ENCODE results near the gene PPP3CA.

PPP3CA gene

GRCh38 chr4:101309925-101310324 lies 37.4 kb downstream of the PPP3CA start:
- H3K27ac ChIP-seq (ENCODE audit: low read length), result no peak overlapping the region
- no peak for DNase-seq
- H3K9me3 ChIP-seq (replicated peaks; ENCODE audit: insufficient read depth, low read length), result no peaks in the 10 kb centered on the region
- H3K4me1 ChIP-seq (ENCODE audit: low read length), result peaks cover 20% of the 10 kb centered on the region
- H3K4me3 ChIP-seq (ENCODE audit: low read length), result no peak overlapping the region
- H3K79me2 ChIP-seq (ENCODE audit: low read length), result peaks cover 53% of the 10 kb centered on the region
- TF ChIP-seq EZH2 (optimal IDR thresholded peaks at IDR 0.05; ENCODE audit: low read depth, low read length) (no peak), EZH2phosphoT487 (IDR thresholded peaks at IDR 0.05; ENCODE audit: low read length) (no peak), CTCF (IDR thresholded peaks at IDR 0.05; ENCODE audit: low read length) (no peak)
- H3K27me3 ChIP-seq (replicated peaks; ENCODE audit: insufficient read depth, low read length), result no peaks in the 10 kb centered on the region
- no peaks in the 10 kb centered on the region for H3K9me2 ChIP-seq (replicated peaks; ENCODE audit: insufficient read depth, low read length)
- peaks cover 7% of the 10 kb centered on the region for H4K20me1 ChIP-seq (ENCODE audit: insufficient read depth, low read length)
- H3K4me2 ChIP-seq (ENCODE audit: low read depth, low read length), result no peak overlapping the region
- no peaks in the 10 kb centered on the region for H3K36me3 ChIP-seq (replicated peaks; ENCODE audit: insufficient read depth, low read length)
- H2AFZ ChIP-seq (ENCODE audit: low read length), result no peak overlapping the region
- no peak overlapping the region for H3K9ac ChIP-seq (ENCODE audit: low read length)
- 0 out of 2 replicates have a peak, but pooled peaks cover 4% of the 10 kb centered on the region for H3F3A ChIP-seq (ENCODE audit: insufficient read depth, low read length)

GRCh38 chr4:101307899-101308298 lies 39.4 kb downstream of the PPP3CA start:
- no peak overlapping the region for H3K4me2 ChIP-seq (ENCODE audit: low read depth, low read length)
- peaks cover 5% of the 10 kb centered on the region for H4K20me1 ChIP-seq (ENCODE audit: insufficient read depth, low read length)
- no peaks in the 10 kb centered on the region for H3K27me3 ChIP-seq (replicated peaks; ENCODE audit: insufficient read depth, low read length)
- TF ChIP-seq EZH2phosphoT487 (IDR thresholded peaks at IDR 0.05; ENCODE audit: low read length), result no peak
- TF ChIP-seq CTCF (IDR thresholded peaks at IDR 0.05; ENCODE audit: low read length), result no peak
- no peak for TF ChIP-seq EZH2 (optimal IDR thresholded peaks at IDR 0.05; ENCODE audit: low read depth, low read length)
- H3F3A ChIP-seq (ENCODE audit: insufficient read depth, low read length), result 0 out of 2 replicates have a peak, but pooled peaks cover 4% of the 10 kb centered on the region
- H3K9me3 ChIP-seq (replicated peaks; ENCODE audit: insufficient read depth, low read length), result no peaks in the 10 kb centered on the region
- no peak for DNase-seq
- no peak overlapping the region for H3K27ac ChIP-seq (ENCODE audit: low read length)
- no peak overlapping the region for H3K9ac ChIP-seq (ENCODE audit: low read length)
- H3K4me1 ChIP-seq (ENCODE audit: low read length), result peaks cover 22% of the 10 kb centered on the region
- peaks cover 58% of the 10 kb centered on the region for H3K79me2 ChIP-seq (ENCODE audit: low read length)
- H3K9me2 ChIP-seq (replicated peaks; ENCODE audit: insufficient read depth, low read length), result no peaks in the 10 kb centered on the region
- H3K4me3 ChIP-seq (ENCODE audit: low read length), result no peak overlapping the region
- no peak overlapping the region for H2AFZ ChIP-seq (ENCODE audit: low read length)
- no peaks in the 10 kb centered on the region for H3K36me3 ChIP-seq (replicated peaks; ENCODE audit: insufficient read depth, low read length)

- H3F3A ChIP-seq (ENCODE audit: insufficient read depth, low read length), result 0 out of 2 replicates have a peak, but pooled peaks cover 4% of the 10 kb centered on the region
- H3K27me3 ChIP-seq (replicated peaks; ENCODE audit: insufficient read depth, low read length), result no peaks in the 10 kb centered on the region
- no peak overlapping the region for H3K4me3 ChIP-seq (ENCODE audit: low read length)
- peaks cover 64% of the 10 kb centered on the region for H3K79me2 ChIP-seq (ENCODE audit: low read length)
- H3K9ac ChIP-seq (ENCODE audit: low read length), result no peak overlapping the region
- H3K27ac ChIP-seq (ENCODE audit: low read length), result no peak overlapping the region
- H3K9me3 ChIP-seq (replicated peaks; ENCODE audit: insufficient read depth, low read length), result no peaks in the 10 kb centered on the region
- H3K36me3 ChIP-seq (replicated peaks; ENCODE audit: insufficient read depth, low read length), result no peaks in the 10 kb centered on the region
- TF ChIP-seq EZH2 (optimal IDR thresholded peaks at IDR 0.05; ENCODE audit: low read depth, low read length), result no peak
- TF ChIP-seq CTCF (IDR thresholded peaks at IDR 0.05; ENCODE audit: low read length), result no peak
- no peak for TF ChIP-seq EZH2phosphoT487 (IDR thresholded peaks at IDR 0.05; ENCODE audit: low read length)
- H3K4me1 ChIP-seq (ENCODE audit: low read length), result peaks cover 22% of the 10 kb centered on the region
- no peak overlapping the region for H3K4me2 ChIP-seq (ENCODE audit: low read depth, low read length)
- no peak for DNase-seq
- H4K20me1 ChIP-seq (ENCODE audit: insufficient read depth, low read length), result peaks cover 5% of the 10 kb centered on the region
- no peaks in the 10 kb centered on the region for H3K9me2 ChIP-seq (replicated peaks; ENCODE audit: insufficient read depth, low read length)
- H2AFZ ChIP-seq (ENCODE audit: low read length), result no peak overlapping the region
These were observed 40.3 kb downstream of the PPP3CA start for GRCh38 chr4:101306764-101307615.

All from MM.1S (cell line).